ENCODE measurements around the gene ABCA4. TPM values are rescaled to one million over a fixed set of nuclear protein-coding genes. Genes with fewer than 3 reads are reported as not detected.

Gene ABCA4
- total and polyA plus RNA-seq, 2 of the 8 experiments (the other 6 are each of a cell fraction or from before 2014, with no cell fraction given): 0.06 TPM; not detected in 1

DNA sequence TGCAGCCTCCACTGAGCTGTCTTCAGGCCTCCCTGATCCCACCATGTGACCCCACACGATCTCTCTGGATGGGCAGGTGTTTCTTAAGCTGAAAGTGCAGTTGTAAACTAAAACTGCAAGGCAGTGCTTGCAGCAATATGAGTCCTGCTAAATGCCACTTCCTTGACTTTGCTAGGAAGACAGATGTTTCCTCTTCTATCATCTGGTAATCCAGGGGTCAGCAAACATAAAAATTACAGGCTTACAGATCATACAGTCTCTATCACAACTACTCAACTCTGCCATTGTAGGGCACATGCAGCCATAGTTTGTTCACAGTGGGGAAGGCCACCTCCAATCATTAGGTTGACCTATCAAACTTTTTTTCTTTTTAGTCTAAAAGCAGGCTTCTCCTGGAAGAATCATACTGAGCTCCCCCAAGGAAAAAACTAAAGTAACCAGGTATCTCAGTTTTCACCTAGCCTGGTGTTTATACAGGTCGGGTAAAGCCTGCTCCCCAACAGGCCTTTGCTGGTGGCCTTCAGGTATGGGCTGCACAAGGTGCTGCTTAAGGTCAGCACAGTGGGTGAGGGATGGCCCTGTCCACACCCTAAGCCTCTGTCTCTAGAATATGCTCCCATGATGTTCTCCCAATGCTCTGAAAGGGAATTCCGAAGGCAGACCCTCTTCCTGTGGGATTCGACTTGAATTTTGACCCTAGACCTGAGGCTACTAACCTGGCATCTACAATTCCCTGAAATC, 10.8 kb downstream of the ABCA4 start:
- peaks cover 6 to 19% (median 14%) of the 10 kb centered on the region in 4 experiments; a peak in 6 of 7 replicates for H3K27me3 ChIP-seq (replicated peaks in 1 of 4; ENCODE audit: control insufficient read depth in 3 of 4, extremely low read depth in 1 of 4, insufficient read depth in 3 of 4, low read length in 3 of 4)
- WGBS, 2 experiments (ENCODE audit: extremely low coverage in 1 of 2, insufficient coverage in 1 of 2, insufficient read length in 1 of 2, insufficient replicate concordance in 2 of 2, low coverage in 1 of 2, low lambda C conversion rate in 2 of 2, missing lambda C conversion rate in 1 of 2): 78% methylated on average over 4 of the region's 4 CpGs; no CpG with 5 or more reads in 1 of the 2 experiments
- H3K4me2 ChIP-seq (ENCODE audit: insufficient read depth in 1 of 2, low read depth in 2 of 2, low read length in 2 of 2): no peak overlapping the region
- no peak overlapping the region for H3K23ac ChIP-seq (ENCODE audit: insufficient read length)
- H3K14ac ChIP-seq (ENCODE audit: insufficient read length): no peak overlapping the region
- H3K23me2 ChIP-seq (ENCODE audit: low read depth, low read length): no peaks in the 10 kb centered on the region
- no peak overlapping the region for H3K9ac ChIP-seq (replicated peaks in 1 of 4; ENCODE audit: extremely low read depth in 1 of 4, low read depth in 3 of 4, low read length in 3 of 4)
- ChIA-PET POLR2A (ENCODE audit: partially characterized antibody) (no interaction called here), CTCF (ENCODE audit: partially characterized antibody) (interaction anchor here (1.3 to 1.8 kb wide), 3 partner anchors 18 to 71 kb away, joined by 3 to 12 read pairs (median 5); no protein-coding TSS in a partner anchor)
- no peaks in the 10 kb centered on the region for H3K79me1 ChIP-seq (ENCODE audit: low read depth, low read length)
- no peak overlapping the region for H2BK120ac ChIP-seq (replicated peaks; ENCODE audit: low read depth, low read length)
- H2BK15ac ChIP-seq (ENCODE audit: low read length): no peak overlapping the region
- H4K5ac ChIP-seq (ENCODE audit: insufficient read length, low read depth, low read length): no peak overlapping the region
- no peak overlapping the region for H2BK5ac ChIP-seq (ENCODE audit: low read depth, low read length)
- no peak overlapping the region for H3K18ac ChIP-seq (ENCODE audit: extremely low read depth, low read length)
- no peaks in the 10 kb centered on the region for H4K20me1 ChIP-seq (replicated peaks in 1 of 2; ENCODE audit: control insufficient read depth in 1 of 2, insufficient read depth in 2 of 2, low read length in 2 of 2)
- H3K4me3 ChIP-seq (ENCODE audit: extremely low read depth in 1 of 4, insufficient read depth in 2 of 4, low read depth in 3 of 4, low read length in 4 of 4): no peak overlapping the region
- DNase-seq (ENCODE audit: low read depth in 1 of 2, low spot score in 2 of 2) (no peak), FAIRE-seq (no peak)
- H3K36me3 ChIP-seq (ENCODE audit: control insufficient read depth in 2 of 4, insufficient read depth in 4 of 4, low read length in 3 of 4): no peaks in the 10 kb centered on the region
- no peak overlapping the region for H3K27ac ChIP-seq (ENCODE audit: low read depth, low read length)
- no peak overlapping the region for H3K4ac ChIP-seq (replicated peaks; ENCODE audit: insufficient read length, low read depth, low read length)
- no peak overlapping the region for H2BK12ac ChIP-seq (ENCODE audit: low read depth, low read length)
- H3K4me1 ChIP-seq (replicated peaks in 1 of 4; ENCODE audit: control insufficient read depth in 3 of 4, insufficient read depth in 4 of 4, low read length in 3 of 4): peaks cover 3 to 12% (median 8%) of the 10 kb centered on the region in 4 experiments
- H3K79me2 ChIP-seq (ENCODE audit: control insufficient read depth in 1 of 2, insufficient read depth in 2 of 2, low read length in 2 of 2): no peaks in the 10 kb centered on the region
- no peak overlapping the region for H2AFZ ChIP-seq (ENCODE audit: low read length)
- no peak overlapping the region for H4K8ac ChIP-seq (ENCODE audit: extremely low read depth, insufficient read depth, low read length)
- no peak overlapping the region for H2BK20ac ChIP-seq (ENCODE audit: low read length)
- no peak for TF ChIP-seq TCF12 (IDR thresholded peaks at IDR 0.05; ENCODE audit: low read depth, low read length)
- no peak for TF ChIP-seq RBBP5 (IDR thresholded peaks at IDR 0.05; ENCODE audit: borderline replicate concordance, low read depth, low read length)
- TF ChIP-seq JUN (IDR thresholded peaks at IDR 0.05; ENCODE audit: low read depth, low read length): no peak
- TF ChIP-seq KDM4A (IDR thresholded peaks at IDR 0.05; ENCODE audit: low read depth, low read length, severe bottlenecking): no peak
- TF ChIP-seq SUZ12 (IDR thresholded peaks at IDR 0.05; ENCODE audit: low read length): no peak
- TF ChIP-seq TAF7 (optimal IDR thresholded peaks at IDR 0.05; ENCODE audit: borderline replicate concordance, low read depth, low read length): no peak
- H3K56ac ChIP-seq (replicated peaks; ENCODE audit: insufficient read length, low read depth, low read length): no peak overlapping the region
- H2AK5ac ChIP-seq (ENCODE audit: low read depth, low read length): no peak overlapping the region
- no peaks in the 10 kb centered on the region for H3K9me3 ChIP-seq (ENCODE audit: insufficient read depth in 2 of 2, low read depth in 1 of 2, low read length in 1 of 2)
- no peak overlapping the region for H4K91ac ChIP-seq (replicated peaks; ENCODE audit: insufficient read length, low read length)
